HG03469 (cell line): ENCODE results near the gene OOEP.
"Not testable (repeated sequence)": the region's sequence is repeated elsewhere in the genome, so short reads cannot be mapped to it uniquely, and the experiment has no call there.

ENCODE experiments used
- ATAC-seq: cut with Tn5 transposase; IDR thresholded peaks from one replicate; pipeline ENCODE4 v1.9.1; 2021; ENCODE audit warnings: mild to moderate bottlenecking, moderate library complexity, moderate number of reproducible peaks; ENCODE audit not compliant: unreplicated experiment

Gene OOEP

DNA sequence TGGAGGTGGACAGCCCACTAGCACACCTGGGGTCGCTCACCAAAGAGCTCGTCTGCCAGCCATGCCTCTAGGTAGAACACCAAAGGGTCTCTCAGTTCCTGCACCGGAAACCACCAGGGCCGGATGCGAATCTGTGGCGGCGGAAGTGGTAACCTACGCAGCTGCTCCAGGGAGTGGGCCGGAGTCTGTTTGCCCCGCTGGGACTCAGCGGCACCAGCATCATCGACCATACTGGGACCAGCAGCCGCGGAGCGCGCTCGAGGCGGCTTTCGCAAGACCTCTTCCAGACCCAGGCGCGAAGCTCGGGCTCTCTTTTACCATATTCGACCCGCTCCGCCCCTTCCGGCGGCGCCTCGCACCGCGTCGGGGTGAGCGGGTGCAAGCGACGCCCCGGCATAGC lies at the start of gene OOEP:
TSS of gene OOEP (minus strand) at position 335 of the 400 bp plus-strand sequence. CDS start at position 230, 105 bp downstream.
- no peak for ATAC-seq

DNA sequence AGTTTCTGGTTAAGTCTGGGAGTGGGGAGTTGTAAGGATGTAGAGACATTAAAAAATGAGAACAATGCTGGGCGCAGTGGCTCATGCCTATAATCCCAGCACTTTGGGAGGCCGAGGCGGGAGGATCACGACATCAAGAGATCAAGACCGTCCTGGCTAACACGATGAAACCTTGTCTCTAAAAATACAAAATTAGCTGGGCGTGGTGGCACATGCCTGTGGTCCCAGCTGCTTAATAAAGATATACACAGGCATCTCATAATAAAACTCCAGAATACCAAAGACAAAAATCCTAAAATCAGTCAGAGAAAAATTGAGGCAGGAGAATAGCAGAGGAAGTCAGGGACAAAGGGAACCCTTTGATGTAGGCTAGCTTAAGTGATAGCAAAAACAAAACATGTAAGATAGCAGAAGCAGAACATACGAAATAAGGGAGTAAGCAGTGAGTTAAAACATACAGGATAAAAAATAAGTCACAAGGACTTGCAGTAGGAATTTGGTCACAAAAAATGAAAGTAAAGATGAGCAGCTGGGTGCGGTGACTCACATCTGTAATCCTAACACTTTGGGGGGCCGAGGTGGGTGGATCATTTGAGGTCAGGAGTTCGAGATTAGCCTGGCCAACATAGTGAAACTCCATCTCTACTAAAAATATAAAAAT lies 48.5 kb upstream of the OOEP start:
- ATAC-seq, result no peak

DNA sequence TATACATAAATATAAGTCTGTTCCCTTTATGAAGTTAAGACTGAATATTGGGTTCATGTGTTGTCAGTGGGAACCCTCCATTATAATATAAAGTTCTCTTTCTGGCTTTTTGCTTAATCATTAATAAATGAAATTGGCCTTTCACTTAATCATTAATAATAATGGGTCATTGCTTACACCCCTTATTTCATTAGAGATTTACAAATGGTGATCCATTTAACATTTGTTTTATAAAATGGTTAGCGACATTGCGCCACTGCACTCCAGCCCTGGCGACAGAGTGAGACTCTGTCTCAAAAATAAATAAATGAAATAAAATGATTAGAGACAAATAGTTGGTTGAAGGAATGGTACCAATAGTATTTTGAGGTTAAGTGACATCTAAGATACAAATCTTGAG lies 43.4 kb upstream of the OOEP start:
- ATAC-seq, result no peak

DNA sequence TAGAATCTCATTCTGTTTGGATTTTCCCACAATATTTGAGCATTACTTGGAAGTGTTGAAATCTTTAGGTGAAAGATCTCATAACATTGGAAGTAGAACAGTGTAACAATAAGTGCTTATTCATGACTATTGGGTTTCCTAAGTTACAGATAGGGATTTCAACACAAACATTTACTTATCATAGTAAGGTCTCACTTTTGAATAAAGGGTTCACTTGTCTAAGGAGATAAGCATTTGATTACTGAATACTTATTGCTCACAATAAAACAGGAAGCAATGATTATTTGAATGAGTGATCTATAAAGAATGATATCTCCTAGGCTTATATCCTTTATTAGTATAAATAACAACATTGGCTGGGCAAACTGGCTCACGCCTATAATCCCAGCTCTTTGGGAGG lies 39.7 kb upstream of the OOEP start:
- no peak for ATAC-seq

DNA sequence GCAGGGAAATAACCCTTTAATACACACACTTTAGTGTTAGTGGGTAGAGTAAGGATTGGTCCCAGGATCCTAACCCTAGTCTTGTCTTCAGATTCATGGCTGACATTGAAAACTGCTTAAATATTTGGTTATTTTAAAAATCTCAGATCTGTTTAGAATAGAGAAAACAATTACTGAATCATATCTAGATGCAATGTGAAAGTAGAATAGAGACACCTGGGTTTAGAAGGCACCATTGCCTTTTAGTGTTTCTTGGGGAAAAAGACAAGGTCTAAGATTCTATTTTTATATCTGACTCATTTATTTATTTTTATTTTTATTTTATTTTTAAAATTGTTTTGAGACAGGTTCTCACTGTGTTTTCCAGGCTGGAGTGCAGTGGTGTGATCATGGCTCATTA lies 31.0 kb upstream of the OOEP start:
- no peak for ATAC-seq

DNA sequence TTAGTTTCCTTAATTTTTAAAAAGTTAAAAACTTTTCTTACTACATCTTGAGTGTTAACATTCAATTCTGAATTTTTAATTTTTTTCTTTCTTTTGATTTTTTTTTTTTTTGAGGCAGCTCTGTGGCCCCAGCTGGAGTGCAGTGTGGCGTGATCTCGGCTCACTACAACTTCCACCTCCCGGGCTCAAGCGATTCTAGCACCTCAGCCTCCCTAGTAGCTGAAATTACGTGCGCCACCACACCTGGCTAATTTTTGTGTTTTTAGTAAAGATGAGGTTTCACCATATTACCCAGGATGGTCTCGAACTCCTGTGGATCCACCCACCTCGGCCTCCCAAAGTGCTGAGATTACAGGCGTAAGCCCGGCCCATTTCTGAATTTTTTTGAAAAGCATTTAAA lies 26.2 kb upstream of the OOEP start:
- no peak for ATAC-seq

DNA sequence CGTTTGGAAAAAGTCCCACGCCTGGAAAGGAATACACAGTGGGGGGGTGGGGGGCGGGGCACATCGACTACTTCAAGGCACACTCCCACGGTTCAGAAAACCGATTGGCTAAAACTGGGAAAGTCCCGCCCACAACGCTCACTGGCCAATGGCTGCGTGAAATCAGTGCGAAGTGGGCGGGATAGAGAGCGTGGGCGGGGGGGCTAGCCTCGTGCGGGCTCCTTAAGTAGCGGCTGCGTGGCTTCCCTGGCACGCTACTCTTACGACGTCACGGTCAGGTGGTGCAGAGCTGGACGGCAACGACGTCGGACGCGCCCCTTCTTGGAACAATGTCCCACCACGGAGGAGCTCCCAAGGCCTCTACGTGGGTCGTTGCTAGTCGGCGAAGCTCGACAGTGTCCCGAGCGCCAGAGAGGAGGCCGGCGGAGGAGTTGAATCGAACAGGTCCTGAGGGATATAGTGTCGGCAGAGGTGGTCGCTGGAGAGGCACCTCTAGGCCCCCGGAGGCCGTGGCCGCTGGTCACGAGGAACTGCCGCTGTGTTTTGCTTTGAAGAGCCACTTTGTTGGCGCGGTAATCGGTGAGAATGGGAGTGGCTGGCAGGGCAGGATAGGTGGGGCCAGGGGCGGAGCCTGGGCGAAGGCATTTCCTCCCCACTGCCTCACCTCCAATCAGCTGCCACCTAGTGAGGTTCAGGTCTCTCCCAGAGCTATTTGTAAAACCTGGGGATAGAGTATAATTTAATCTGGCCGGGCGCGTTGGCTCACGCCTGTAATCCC lies 25.1 kb upstream of the OOEP start, which contains the start of gene DDX43:
TSS of gene DDX43 (plus strand) at position 252 of the 778 bp plus-strand sequence. CDS start at position 330, 78 bp downstream.
- ATAC-seq, result no peak

DNA sequence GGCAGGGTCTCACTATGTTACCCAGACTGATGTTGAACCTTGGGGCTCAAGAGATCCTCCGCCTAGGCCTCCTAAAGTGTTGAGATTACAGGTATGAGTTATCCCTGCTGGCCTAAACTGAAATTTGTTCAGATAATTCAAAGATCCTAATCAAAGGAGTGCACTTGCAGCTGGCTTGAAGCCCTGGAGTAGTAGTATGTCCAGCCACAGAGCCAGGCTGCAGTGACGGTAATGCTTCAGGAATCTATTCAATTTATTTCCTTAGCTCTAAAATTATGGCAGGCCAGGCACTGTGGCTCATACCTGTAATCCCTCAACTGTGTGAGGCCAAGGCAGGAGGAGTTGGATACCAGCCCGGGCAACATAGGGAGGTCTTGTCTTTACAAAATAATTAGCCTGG lies 23.6 kb upstream of the OOEP start:
- ATAC-seq, result no peak

DNA sequence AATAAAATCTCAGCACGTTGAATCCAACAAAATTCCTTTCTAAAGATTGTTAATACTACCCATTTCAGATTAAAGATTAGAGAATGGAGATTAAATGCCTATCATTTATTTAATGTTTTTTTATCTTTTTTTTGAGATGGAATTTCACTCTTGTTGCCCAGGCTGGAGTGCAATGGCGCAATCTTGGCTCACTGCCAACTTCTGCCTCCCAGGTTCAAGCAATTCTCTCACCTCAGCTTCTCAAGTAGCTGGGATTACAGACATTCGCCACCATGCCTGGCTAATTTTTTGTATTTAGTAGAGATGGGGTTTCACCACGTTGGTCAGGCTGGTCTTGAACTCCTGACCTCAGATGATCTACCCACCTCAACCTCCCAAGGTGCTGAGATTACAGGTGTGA lies 22.5 kb upstream of the OOEP start:
- ATAC-seq, result not testable (repeated sequence)

DNA sequence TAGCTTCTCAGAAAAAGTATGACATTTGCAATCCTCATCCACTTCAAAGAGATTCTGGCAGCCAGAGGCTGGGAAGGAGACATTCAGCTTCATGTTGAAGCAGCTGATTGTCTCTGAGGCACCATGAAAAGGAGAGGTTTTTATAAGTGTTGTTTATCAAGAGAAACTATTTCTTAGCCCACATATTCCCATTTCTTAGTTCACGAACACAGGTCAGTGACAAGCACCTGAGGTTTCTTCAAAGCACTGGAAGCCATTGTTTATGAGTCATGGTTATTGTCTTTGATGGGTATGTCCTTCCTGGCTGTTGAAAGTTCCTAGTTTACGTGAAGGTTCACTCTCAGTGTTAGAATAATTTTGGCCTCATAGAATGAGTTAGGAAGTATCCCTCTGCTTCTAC lies 22.0 kb upstream of the OOEP start:
- ATAC-seq, result no peak

DNA sequence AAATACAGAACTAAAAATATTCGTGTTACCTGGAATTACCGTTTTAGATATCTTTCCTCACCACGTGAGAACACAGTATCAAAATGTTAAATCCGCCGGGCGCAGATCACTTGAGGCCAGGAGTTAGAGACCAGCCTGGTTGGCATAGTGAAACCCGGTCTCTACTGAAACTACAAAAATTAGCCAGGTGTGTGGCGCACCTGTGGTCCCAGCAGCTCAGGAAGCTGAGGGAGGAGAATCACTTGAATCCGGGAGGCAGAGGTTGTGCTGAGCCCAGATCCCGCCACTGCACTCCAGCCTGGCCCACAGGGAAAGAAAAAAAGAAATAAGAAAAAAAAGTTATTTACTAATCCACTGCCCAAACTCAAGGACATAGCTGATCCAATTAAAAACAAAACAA lies 20.2 kb upstream of the OOEP start:
- no peak for ATAC-seq

DNA sequence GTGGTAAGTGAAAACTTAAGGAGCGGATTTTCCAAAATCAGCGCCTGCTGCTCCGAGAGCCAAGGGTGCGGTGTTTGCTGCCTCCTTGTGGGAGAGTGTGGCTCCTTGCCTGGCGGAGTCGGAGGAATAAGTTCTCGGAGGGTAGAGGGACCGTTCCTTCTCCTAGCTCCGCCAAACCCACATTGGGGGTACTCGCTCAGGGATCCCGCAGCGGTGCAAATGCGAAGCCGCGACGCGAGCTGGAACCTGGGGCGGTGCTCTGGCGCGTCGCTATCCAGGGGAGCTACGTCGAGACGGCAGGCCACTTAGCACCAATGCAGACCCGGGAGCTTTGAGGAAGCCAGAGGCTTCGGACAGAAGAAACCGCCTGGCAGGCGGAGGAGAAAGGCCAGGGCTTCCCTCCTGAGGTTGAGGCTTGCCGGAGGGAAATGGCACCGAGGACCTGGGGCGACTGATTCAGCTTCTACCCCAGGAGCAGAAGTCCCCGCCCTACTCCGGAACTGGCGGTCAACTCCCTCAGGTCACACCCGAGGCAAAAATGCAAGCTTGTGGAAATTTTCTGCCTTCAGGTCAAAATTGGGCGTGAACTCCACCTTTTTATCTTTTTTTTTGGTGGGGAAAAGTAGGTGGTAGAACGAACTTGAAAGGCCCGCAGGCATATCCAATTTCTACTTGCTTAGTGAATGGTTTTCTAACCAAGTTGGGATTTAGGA lies 19.3 kb upstream of the OOEP start:
- ATAC-seq, result peak; percentile 64

DNA sequence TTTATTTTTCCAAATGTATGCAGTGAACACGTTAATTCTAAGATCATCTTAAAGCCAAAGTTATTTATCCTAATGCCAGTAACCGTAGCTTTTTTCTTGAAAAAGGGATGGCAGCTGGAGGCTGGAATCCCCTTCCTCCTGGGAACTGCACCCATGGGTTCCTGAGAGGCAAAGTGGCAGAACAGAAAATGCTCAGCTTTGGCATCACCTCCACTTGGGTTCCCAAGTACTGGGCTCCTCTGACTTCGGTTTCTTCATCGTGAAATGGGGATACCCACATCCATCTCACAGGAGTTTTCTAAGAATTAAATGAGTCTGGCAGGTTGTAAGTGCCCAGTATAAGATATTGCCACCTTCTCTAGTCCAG lies 18.7 kb upstream of the OOEP start:
- no peak for ATAC-seq

DNA sequence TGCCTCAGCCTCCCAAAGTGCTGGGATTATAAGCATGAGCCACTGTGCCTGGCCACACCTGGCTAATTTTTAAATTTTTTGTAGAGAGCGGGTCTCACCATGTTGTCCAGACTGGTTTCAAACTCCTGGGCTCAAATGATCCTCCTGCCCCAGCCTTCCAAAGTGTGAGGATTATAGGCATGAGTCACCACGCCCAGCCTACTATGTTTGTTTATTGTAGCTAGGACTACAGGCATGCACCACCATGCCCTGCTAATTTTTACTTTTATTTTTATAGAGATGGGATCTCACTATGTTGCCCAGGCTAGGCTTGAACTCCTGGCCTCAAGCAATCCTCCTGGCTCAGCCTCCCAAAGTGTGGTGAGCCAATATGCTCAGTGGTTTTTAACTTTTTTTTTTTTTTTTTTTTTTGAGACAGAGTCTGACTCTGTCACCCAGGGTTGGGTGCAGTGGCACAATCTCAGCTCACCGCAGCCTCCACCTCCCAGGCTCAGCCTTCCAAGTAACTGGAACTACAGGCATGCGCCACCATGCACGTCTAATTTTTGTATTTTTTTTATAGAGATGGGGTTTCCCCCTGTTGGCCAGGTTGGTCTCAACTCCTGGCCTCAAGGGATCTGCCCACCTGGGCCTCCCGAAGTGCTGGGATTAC lies 12.9 kb upstream of the OOEP start:
- no peak for ATAC-seq

DNA sequence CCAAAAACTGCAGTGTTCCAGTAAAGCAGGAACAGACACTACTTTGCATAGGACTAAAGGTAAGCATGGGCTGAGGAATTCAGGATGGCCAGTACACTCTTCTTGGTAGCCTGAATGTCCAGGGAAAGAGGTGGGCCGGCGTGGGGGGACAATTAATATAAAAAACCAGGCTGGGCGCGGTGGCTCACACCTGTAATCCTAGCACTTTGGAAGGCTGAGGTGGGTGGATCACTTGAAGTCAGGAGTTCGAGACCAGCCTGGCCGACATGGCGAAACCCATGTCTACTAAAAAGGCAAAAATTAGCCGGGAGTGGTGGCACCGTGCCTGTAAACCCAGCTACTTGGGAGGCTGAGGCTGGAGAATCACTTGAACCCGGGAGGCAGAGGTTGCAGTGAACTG lies 11.8 kb upstream of the OOEP start:
- ATAC-seq, result not testable (repeated sequence)

DNA sequence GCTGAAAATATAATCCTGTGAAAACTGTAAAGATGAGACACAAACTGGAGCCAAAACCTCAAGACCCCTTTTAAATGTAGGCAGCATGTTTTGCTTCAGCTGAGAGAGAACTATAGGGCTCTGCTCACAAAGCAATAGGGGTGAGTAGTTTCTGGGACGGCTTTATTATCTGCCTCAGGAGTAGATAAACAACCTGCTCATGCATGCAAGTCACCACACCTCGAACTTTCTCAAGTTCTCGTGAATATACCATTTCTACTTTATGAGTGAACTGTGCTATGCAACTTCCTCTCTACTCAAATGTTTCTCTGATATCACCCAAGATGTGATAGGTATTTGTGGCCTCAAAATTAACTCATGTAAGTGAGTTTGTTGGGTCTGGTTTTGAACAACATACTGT lies 7.5 kb upstream of the OOEP start:
- no peak for ATAC-seq

DNA sequence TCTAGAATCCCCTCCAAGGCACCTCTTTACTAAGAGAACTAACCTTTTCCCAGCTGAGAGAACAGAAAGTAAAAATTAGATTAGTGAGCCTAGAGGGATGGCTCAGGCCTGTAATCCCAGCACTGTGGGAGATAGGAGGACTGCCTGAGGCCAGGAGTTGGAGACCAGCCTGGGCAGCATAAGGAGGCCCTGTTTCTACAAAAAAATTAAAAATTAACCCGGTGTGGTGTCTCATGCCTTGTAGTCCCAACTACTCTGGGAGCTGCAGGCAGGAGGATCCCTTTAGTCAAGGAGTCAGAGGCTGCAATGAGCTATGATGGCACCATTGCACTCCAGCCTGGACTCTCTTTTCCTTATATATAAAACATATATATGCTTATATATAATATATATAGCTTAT lies 5.5 kb upstream of the OOEP start:
- ATAC-seq, result no peak

DNA sequence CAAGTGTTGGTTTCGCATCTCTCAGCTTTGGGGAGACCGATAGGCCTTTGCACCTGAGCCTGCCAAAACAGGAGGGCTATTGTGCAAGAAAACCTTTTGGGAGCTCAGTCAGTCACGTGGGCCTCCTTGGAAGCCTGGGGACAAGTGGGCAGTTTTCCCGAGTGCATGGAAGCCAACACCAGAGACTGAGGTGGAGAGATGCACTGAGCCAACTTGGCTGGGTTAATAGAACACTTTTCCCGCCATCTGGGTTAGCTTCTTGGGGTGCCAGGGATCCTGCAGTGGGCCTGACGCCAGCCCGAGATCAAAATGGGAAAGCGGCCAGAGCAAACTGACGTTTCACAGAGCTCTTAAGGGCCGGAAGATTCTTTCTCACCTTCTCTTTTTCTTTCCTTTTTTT lies 2.8 kb upstream of the OOEP start:
- no peak for ATAC-seq

DNA sequence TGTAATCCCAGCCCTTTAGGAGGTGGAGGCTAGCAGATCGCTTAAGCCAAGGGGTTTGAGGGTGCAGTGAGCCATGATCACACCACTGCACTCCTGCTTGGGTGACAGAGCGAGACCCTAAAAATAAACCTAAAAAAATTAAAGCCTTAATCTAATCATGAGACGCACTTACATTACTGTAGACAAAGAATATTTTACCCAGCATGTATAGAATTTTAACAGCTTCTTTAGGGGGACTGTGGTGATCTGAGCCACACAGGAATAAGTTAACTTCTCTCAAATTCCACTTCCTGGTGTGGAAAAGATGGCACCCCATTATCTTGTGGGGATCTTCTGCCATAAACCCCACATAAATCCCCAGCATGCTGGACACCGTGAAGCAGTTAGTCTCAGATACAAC lies 2.3 kb upstream of the OOEP start:
- no peak for ATAC-seq

DNA sequence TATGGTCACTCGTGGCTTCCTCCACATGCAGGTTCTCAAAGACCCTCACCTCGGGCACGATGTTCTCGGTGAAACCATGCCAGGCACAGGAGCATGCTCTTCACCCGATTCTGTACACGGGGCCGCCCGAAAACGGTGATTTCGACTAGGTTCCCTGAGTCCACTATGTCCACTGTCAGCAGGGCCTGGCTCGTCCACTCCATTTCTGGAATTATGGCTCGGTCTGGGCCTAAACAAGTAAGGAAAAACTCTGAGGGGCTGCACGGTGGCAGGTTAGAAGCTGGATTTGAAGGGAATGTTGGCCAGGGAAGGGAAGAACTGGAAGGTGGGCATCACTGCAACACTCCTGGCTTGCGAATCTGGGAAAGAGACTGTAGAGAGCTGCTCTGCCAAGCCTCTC lies 540 bp downstream of the OOEP start:
- ATAC-seq, result no peak

DNA sequence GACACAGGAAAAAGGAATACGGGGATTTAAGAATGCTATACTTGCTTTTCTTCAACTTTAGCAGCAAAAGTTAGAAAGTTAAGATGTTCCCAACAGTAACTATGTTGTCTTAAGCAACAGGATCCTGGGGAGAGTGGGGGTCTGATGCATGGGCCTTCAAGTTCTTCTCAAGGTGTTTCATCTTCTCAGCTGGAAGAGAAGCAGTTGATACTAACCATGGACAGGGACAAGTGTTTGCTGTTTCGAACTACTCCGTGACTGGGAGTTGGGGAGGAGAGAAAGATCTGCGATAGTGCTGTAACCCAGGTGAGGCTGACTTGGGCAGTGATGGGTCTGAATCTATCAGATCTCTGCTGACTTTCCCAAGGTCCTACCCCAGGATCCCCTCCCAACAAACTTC lies 1.0 kb downstream of the OOEP start:
- no peak for ATAC-seq
